ENCODE measurements around the gene XPO5. TPM values are rescaled to one million over a fixed set of nuclear protein-coding genes. Genes with fewer than 3 reads are reported as not detected.

The XPO5 gene
- total and polyA plus RNA-seq, 2 of the 4 experiments (the other 2 are of a cell fraction): 29.0 to 30.1 TPM

- DNase-seq (no peak), ATAC-seq (ENCODE audit: low read depth) (no peak)
- Histone ChIP-seq H3K9me3 (ENCODE audit: control insufficient read depth, insufficient read depth, low read length) (no peaks in the 10 kb centered on the region), H2AK9ac (replicated peaks; ENCODE audit: low read depth, low read length, poor library complexity) (no peak overlapping the region), H3K4ac (ENCODE audit: low read depth, low read length) (no peak overlapping the region), H2BK120ac (ENCODE audit: low read depth, low read length) (no peak overlapping the region), H3K9me1 (ENCODE audit: insufficient read depth, low read length) (peaks cover 5% of the 10 kb centered on the region; the same call in 1 of the 2 replicates), H2BK20ac (ENCODE audit: low read depth, low read length) (no peak overlapping the region), H4K8ac (ENCODE audit: low read depth in 2 of 2, low read length in 2 of 2) (no peak overlapping the region), H3K4me2 (ENCODE audit: low read depth, low read length) (no peak overlapping the region), H3K9ac (ENCODE audit: low read depth, low read length) (no peak overlapping the region), H4K20me1 (ENCODE audit: insufficient read depth, low read length) (no peaks in the 10 kb centered on the region), H3K18ac (ENCODE audit: low read depth, low read length) (no peak overlapping the region), H2AFZ (replicated peaks; ENCODE audit: low read length, poor library complexity) (no peak overlapping the region), H2AK5ac (ENCODE audit: low read depth, low read length) (no peak overlapping the region), H3K79me1 (ENCODE audit: low read depth in 1 of 2, low read length in 2 of 2) (peaks cover 10 to 31% of the 10 kb centered on the region in 2 experiments), H3K23ac (ENCODE audit: low read depth, low read length) (no peak overlapping the region), H3K4me1 (ENCODE audit: control insufficient read depth, insufficient read depth, low read length) (peaks cover 3% of the 10 kb centered on the region), H4K91ac (ENCODE audit: insufficient read depth, low read depth, low read length) (no peak overlapping the region), H2BK5ac (ENCODE audit: low read depth, low read length, poor library complexity, severe bottlenecking) (no peak overlapping the region), H3K56ac (ENCODE audit: extremely low read depth, insufficient read depth, low read length) (no peak overlapping the region), H3K14ac (replicated peaks; ENCODE audit: low read depth, low read length) (no peak overlapping the region), H3K36me3 (ENCODE audit: control insufficient read depth, insufficient read depth, low read length) (peaks cover 72% of the 10 kb centered on the region), H3K4me3 (ENCODE audit: insufficient read depth, low read depth, low read length) (no peak overlapping the region), H2BK15ac (ENCODE audit: low read depth, low read length) (no peak overlapping the region), H3K27me3 (ENCODE audit: control insufficient read depth, insufficient read depth, low read length) (no peaks in the 10 kb centered on the region), H4K5ac (ENCODE audit: low read depth, low read length) (no peak overlapping the region), H3K27ac (ENCODE audit: insufficient read depth, low read length) (no peak overlapping the region)
- TF ChIP-seq MAZ (IDR thresholded peaks at IDR 0.05; ENCODE audit: borderline replicate concordance, low read depth, low read length): no peak
- TF ChIP-seq RAD21 (IDR thresholded peaks at IDR 0.05; ENCODE audit: low read length): no peak
- TF ChIP-seq ELK1 (IDR thresholded peaks at IDR 0.05; ENCODE audit: borderline replicate concordance, low read depth, low read length): no peak
- no peak for TF ChIP-seq CTCF (conservative IDR thresholded peaks at IDR 0.05; ENCODE audit: low read depth, low read length)
- no peak for TF ChIP-seq FOS (IDR thresholded peaks at IDR 0.05; ENCODE audit: low read depth, low read length)
- TF ChIP-seq SMC3 (IDR thresholded peaks at IDR 0.05; ENCODE audit: low read depth, low read length): no peak
- no peak for TF ChIP-seq MXI1 (IDR thresholded peaks at IDR 0.05; ENCODE audit: borderline replicate concordance, low read depth, low read length)
- no peak for TF ChIP-seq BHLHE40 (IDR thresholded peaks at IDR 0.05; ENCODE audit: low read depth, low read length)
- no peak for TF ChIP-seq CEBPB (IDR thresholded peaks at IDR 0.05; ENCODE audit: low read depth, low read length)
- no peak for TF ChIP-seq USF2 (IDR thresholded peaks at IDR 0.05; ENCODE audit: low read depth, low read length)
- TF ChIP-seq MAFK (IDR thresholded peaks at IDR 0.05; ENCODE audit: low read depth, low read length): no peak
- no peak for TF ChIP-seq RFX5 (IDR thresholded peaks at IDR 0.05; ENCODE audit: low read depth, low read length)
- TF ChIP-seq NFE2L2 (IDR thresholded peaks at IDR 0.05; ENCODE audit: low read depth, low read length): no peak
- no peak for TF ChIP-seq CHD1 (IDR thresholded peaks at IDR 0.05; ENCODE audit: low read depth, low read length)
- ChIA-PET POLR2A (ENCODE audit: unreplicated experiment) (no interaction called here), CTCF (no interaction called here)
- BruUV-seq (replicated peaks): no TSS peak
- no CpG with 5 or more reads among the region's 3 CpGs for WGBS, 2 experiments (ENCODE audit: extremely low coverage in 2 of 2, insufficient read length in 1 of 2)
- dilution Hi-C loops (cut with HindIII; ENCODE audit: low sequenced_read_pairs, unreplicated experiment): no loop called here
- intact Hi-C loops (cut with micrococcal nuclease): loop anchor here (5.0 kb wide), 1 partner anchor 39 kb away; no protein-coding TSS in a partner anchor
- in situ Hi-C loops (cut with MboI; ENCODE audit: low sequenced_read_pairs): no loop called here
These were observed 52.6 kb downstream of the XPO5 start for GRCh38 chr6:43523284-43523683.
